ACC112 (cell line): Measurements from ENCODE around the gene NCOA1.

Experiments
- H2AFZ ChIP-seq: fragments of 200-600 bp; sonication (generic); one replicate; pipeline ENCODE4 v1.6.0; 2017; ENCODE audit warnings: antibody characterized with exemption, low read length; ENCODE audit not compliant: unreplicated experiment
- H3K27ac ChIP-seq: fragments of 200-600 bp; sonication (generic); 2 replicates; pipeline ENCODE4 v1.5.1; 2014; ENCODE audit warnings: low read depth, mild to moderate bottlenecking, antibody characterized with exemption, low read length, moderate library complexity
- H3K27me3 ChIP-seq: fragments of 200-600 bp; sonication (generic); 2 replicates; pipeline ENCODE4 v1.6.1; 2014; ENCODE audit warnings: mild to moderate bottlenecking, antibody characterized with exemption, low read length, moderate library complexity, mixed read lengths; ENCODE audit not compliant: insufficient read depth
- H3K36me3 ChIP-seq: fragments of 200-600 bp; sonication (generic); 2 replicates; pipeline ENCODE4 v1.6.1; 2016; ENCODE audit warnings: mild to moderate bottlenecking, antibody characterized with exemption, low read length, moderate library complexity, mixed read lengths; ENCODE audit not compliant: insufficient read depth
- H3K4me1 ChIP-seq: fragments of 200-600 bp; sonication (generic); one replicate; pipeline ENCODE4 v1.6.1; 2016; ENCODE audit warnings: low read length, mixed read lengths; ENCODE audit not compliant: insufficient read depth, unreplicated experiment, control insufficient read depth
- H3K4me3 ChIP-seq: fragments of 200-600 bp; sonication (generic); 2 replicates; pipeline ENCODE4 v1.5.1; 2014; ENCODE audit warnings: mild to moderate bottlenecking, low read depth, low read length
- H3K79me2 ChIP-seq: fragments of 200-600 bp; sonication (generic); one replicate; pipeline ENCODE4 v1.6.0; 2016; ENCODE audit warnings: low read length; ENCODE audit not compliant: control insufficient read depth, unreplicated experiment, insufficient read depth

The NCOA1 gene

GRCh38 chr2:24628746-24629145 is 137.7 kb downstream of the NCOA1 start:
- no peaks in the 10 kb centered on the region for H3K36me3 ChIP-seq
- no peak overlapping the region for H2AFZ ChIP-seq
- no peak overlapping the region for H3K4me3 ChIP-seq
- H3K79me2 ChIP-seq, result no peaks in the 10 kb centered on the region
- H3K27ac ChIP-seq, result no peak overlapping the region
- H3K4me1 ChIP-seq, result no peaks in the 10 kb centered on the region
- no peaks in the 10 kb centered on the region for H3K27me3 ChIP-seq

GRCh38 chr2:24632172-24632571 is 141.1 kb downstream of the NCOA1 start:
- Histone ChIP-seq H3K27me3 (no peaks in the 10 kb centered on the region), H3K4me3 (no peak overlapping the region), H3K4me1 (no peaks in the 10 kb centered on the region), H3K36me3 (no peaks in the 10 kb centered on the region), H2AFZ (no peak overlapping the region), H3K79me2 (no peaks in the 10 kb centered on the region), H3K27ac (no peak overlapping the region)

GRCh38 chr2:24635181-24635580 is 144.1 kb downstream of the NCOA1 start:
- Histone ChIP-seq H3K4me3 (no peak overlapping the region), H3K79me2 (no peaks in the 10 kb centered on the region), H2AFZ (no peak overlapping the region), H3K27me3 (no peaks in the 10 kb centered on the region), H3K27ac (no peak overlapping the region), H3K36me3 (no peaks in the 10 kb centered on the region), H3K4me1 (no peaks in the 10 kb centered on the region)

- Histone ChIP-seq H3K79me2 (no peaks in the 10 kb centered on the region), H2AFZ (no peak overlapping the region), H3K36me3 (no peaks in the 10 kb centered on the region), H3K27me3 (no peaks in the 10 kb centered on the region), H3K4me1 (no peaks in the 10 kb centered on the region), H3K4me3 (no peak overlapping the region), H3K27ac (no peak overlapping the region)
These were observed 147.5 kb downstream of the NCOA1 start for GRCh38 chr2:24638568-24638967.

GRCh38 chr2:24642351-24642750 is 151.3 kb downstream of the NCOA1 start:
- Histone ChIP-seq H3K27ac (no peak overlapping the region), H3K4me1 (no peaks in the 10 kb centered on the region), H3K4me3 (no peak overlapping the region), H3K27me3 (no peaks in the 10 kb centered on the region), H3K36me3 (no peaks in the 10 kb centered on the region), H3K79me2 (no peaks in the 10 kb centered on the region), H2AFZ (no peak overlapping the region)

- H3K4me3 ChIP-seq, result no peak overlapping the region
These were observed 152.0 kb downstream of the NCOA1 start for GRCh38 chr2:24643051-24643450.

GRCh38 chr2:24644032-24644431 is 153.0 kb downstream of the NCOA1 start:
- H3K4me1 ChIP-seq, result no peaks in the 10 kb centered on the region
- H3K27ac ChIP-seq, result no peak overlapping the region
- H2AFZ ChIP-seq, result no peak overlapping the region
- no peaks in the 10 kb centered on the region for H3K36me3 ChIP-seq
- H3K4me3 ChIP-seq, result no peak overlapping the region
- no peaks in the 10 kb centered on the region for H3K79me2 ChIP-seq
- H3K27me3 ChIP-seq, result no peaks in the 10 kb centered on the region

More at GRCh38 chr2:24643051-24643450, 152.0 kb downstream of the NCOA1 start:
- no peaks in the 10 kb centered on the region for H3K4me1 ChIP-seq
- H3K27me3 ChIP-seq, result no peaks in the 10 kb centered on the region
- H3K36me3 ChIP-seq, result no peaks in the 10 kb centered on the region
- H2AFZ ChIP-seq, result no peak overlapping the region
- no peaks in the 10 kb centered on the region for H3K79me2 ChIP-seq
- no peak overlapping the region for H3K27ac ChIP-seq

GRCh38 chr2:24650997-24651642 is 160.1 kb downstream of the NCOA1 start:
- H3K27ac ChIP-seq, result no peak overlapping the region
- H3K4me1 ChIP-seq, result no peaks in the 10 kb centered on the region
- no peak overlapping the region for H2AFZ ChIP-seq
- no peaks in the 10 kb centered on the region for H3K79me2 ChIP-seq
- H3K27me3 ChIP-seq, result no peaks in the 10 kb centered on the region
- H3K36me3 ChIP-seq, result no peaks in the 10 kb centered on the region
- no peak overlapping the region for H3K4me3 ChIP-seq

GRCh38 chr2:24651643-24652003 is 160.6 kb downstream of the NCOA1 start:
- no peaks in the 10 kb centered on the region for H3K36me3 ChIP-seq
- H3K4me1 ChIP-seq, result no peaks in the 10 kb centered on the region
- no peaks in the 10 kb centered on the region for H3K79me2 ChIP-seq
- no peak overlapping the region for H3K4me3 ChIP-seq
- H2AFZ ChIP-seq, result no peak overlapping the region
- no peaks in the 10 kb centered on the region for H3K27me3 ChIP-seq
- no peak overlapping the region for H3K27ac ChIP-seq

GRCh38 chr2:24652265-24653182 is 161.5 kb downstream of the NCOA1 start:
- H3K36me3 ChIP-seq, result no peaks in the 10 kb centered on the region

GRCh38 chr2:24657818-24658217 is 166.8 kb downstream of the NCOA1 start:
- no peak overlapping the region for H2AFZ ChIP-seq
- H3K36me3 ChIP-seq, result no peaks in the 10 kb centered on the region
- H3K27ac ChIP-seq, result no peak overlapping the region
- H3K4me3 ChIP-seq, result no peak overlapping the region
- no peaks in the 10 kb centered on the region for H3K79me2 ChIP-seq
- no peaks in the 10 kb centered on the region for H3K27me3 ChIP-seq
- H3K4me1 ChIP-seq, result no peaks in the 10 kb centered on the region

More at GRCh38 chr2:24652265-24653182, 161.5 kb downstream of the NCOA1 start:
- Histone ChIP-seq H3K79me2 (no peaks in the 10 kb centered on the region), H3K4me3 (no peak overlapping the region), H3K27me3 (no peaks in the 10 kb centered on the region), H2AFZ (no peak overlapping the region), H3K4me1 (no peaks in the 10 kb centered on the region), H3K27ac (no peak overlapping the region)
